ENCODE measurements around the gene CDH24. TPM values are rescaled to one million over a fixed set of nuclear protein-coding genes. Genes with fewer than 3 reads are reported as not detected.

Gene CDH24
- total and polyA plus RNA-seq, 2 of the 13 experiments (the other 11 are each of a cell fraction or from before 2014, with no cell fraction given): 0.69 to 0.99 TPM

GRCh38 chr14:23094666-23095195 is 37.4 kb upstream of the CDH24 start, which contains the start of gene ACIN1 (continued):
- TF ChIP-seq GMEB1 (CRISPR knock-in tag; IDR thresholded peaks at IDR 0.05; ENCODE audit: borderline replicate concordance) (peak; percentile 76), GATAD2A (CRISPR knock-in tag; IDR thresholded peaks at IDR 0.05) (peak; percentile 61), ZNF17 (CRISPR knock-in tag; IDR thresholded peaks at IDR 0.05) (no peak), ZNF891 (CRISPR knock-in tag; IDR thresholded peaks at IDR 0.05) (peak; percentile 89; the same call in 1 of the 2 replicates), MBNL3 (CRISPR knock-in tag; conservative IDR thresholded peaks at IDR 0.05) (no peak), RFX1 (IDR thresholded peaks at IDR 0.05) (no peak; the same call in 1 of the 2 replicates), ERF (CRISPR knock-in tag; IDR thresholded peaks at IDR 0.05) (peak; percentile 85), NCOA2 (CRISPR knock-in tag; IDR thresholded peaks at IDR 0.05) (peak; percentile 63; the same call in 1 of the 2 replicates), PHF5A (CRISPR knock-in tag; IDR thresholded peaks at IDR 0.05; ENCODE audit: low read depth, unreplicated experiment) (peak; percentile 89), ZNF879 (CRISPR knock-in tag; IDR thresholded peaks at IDR 0.05) (peak; percentile 85; the same call in 1 of the 2 replicates), SPEN (CRISPR knock-in tag; IDR thresholded peaks at IDR 0.05; ENCODE audit: low read depth) (peak; percentile 92; the same call in 1 of the 2 replicates), ZNF460 (CRISPR knock-in tag; IDR thresholded peaks at IDR 0.05; ENCODE audit: borderline replicate concordance) (no peak; the same call in 1 of the 2 replicates), RERE (CRISPR knock-in tag; IDR thresholded peaks at IDR 0.05; ENCODE audit: low read depth) (peak; percentile 33; the same call in 1 of the 2 replicates), ZNF382 (CRISPR knock-in tag; IDR thresholded peaks at IDR 0.05; ENCODE audit: borderline replicate concordance) (no peak), ZNF225 (CRISPR knock-in tag; IDR thresholded peaks at IDR 0.05) (peak; percentile 98), KLF15 (CRISPR knock-in tag; IDR thresholded peaks at IDR 0.05; ENCODE audit: borderline replicate concordance) (peak; percentile 92; the same call in 1 of the 2 replicates), GFI1 (CRISPR knock-in tag; IDR thresholded peaks at IDR 0.05; ENCODE audit: borderline replicate concordance) (no peak; the same call in 1 of the 2 replicates)
- TF ChIP-seq, protein P1, sequence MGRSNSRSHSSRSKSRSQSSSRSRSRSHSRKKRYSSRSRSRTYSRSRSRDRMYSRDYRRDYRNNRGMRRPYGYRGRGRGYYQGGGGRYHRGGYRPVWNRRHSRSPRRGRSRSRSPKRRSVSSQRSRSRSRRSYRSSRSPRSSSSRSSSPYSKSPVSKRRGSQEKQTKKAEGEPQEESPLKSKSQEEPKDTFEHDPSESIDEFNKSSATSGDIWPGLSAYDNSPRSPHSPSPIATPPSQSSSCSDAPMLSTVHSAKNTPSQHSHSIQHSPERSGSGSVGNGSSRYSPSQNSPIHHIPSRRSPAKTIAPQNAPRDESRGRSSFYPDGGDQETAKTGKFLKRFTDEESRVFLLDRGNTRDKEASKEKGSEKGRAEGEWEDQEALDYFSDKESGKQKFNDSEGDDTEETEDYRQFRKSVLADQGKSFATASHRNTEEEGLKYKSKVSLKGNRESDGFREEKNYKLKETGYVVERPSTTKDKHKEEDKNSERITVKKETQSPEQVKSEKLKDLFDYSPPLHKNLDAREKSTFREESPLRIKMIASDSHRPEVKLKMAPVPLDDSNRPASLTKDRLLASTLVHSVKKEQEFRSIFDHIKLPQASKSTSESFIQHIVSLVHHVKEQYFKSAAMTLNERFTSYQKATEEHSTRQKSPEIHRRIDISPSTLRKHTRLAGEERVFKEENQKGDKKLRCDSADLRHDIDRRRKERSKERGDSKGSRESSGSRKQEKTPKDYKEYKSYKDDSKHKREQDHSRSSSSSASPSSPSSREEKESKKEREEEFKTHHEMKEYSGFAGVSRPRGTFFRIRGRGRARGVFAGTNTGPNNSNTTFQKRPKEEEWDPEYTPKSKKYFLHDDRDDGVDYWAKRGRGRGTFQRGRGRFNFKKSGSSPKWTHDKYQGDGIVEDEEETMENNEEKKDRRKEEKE (IDR thresholded peaks at IDR 0.05): no peak
- TF ChIP-seq, protein P2, sequence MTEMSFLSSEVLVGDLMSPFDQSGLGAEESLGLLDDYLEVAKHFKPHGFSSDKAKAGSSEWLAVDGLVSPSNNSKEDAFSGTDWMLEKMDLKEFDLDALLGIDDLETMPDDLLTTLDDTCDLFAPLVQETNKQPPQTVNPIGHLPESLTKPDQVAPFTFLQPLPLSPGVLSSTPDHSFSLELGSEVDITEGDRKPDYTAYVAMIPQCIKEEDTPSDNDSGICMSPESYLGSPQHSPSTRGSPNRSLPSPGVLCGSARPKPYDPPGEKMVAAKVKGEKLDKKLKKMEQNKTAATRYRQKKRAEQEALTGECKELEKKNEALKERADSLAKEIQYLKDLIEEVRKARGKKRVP (CRISPR knock-in tag; IDR thresholded peaks at IDR 0.05): no peak
